Transverse colon (tissue), 3 donors: Measurements from ENCODE around the gene MAMSTR.

ENCODE experiments used
- POLR2A ChIP-seq: fragments of 450-650 bp; IDR thresholded peaks from one replicate; pipeline ENCODE4 v1.6.1; 2016; ENCODE audit warnings: antibody characterized with exemption, mild to moderate bottlenecking, moderate library complexity
- TF ChIP-seq, protein P1 (sequence below), 5 experiments: fragments of 200-600 bp in 3 of 5; fragments of 450-650 bp in 2 of 5; sonication (generic) in 3 of 5; IDR thresholded peaks; 1 replicate in 2 of 5; 2 replicates in 3 of 5; pipeline ENCODE4 v1.5.1; 2016 to 2017; ENCODE audit warnings: antibody characterized with exemption in 5 of 5, inconsistent platforms in 3 of 5, mild to moderate bottlenecking in 2 of 5, moderate library complexity in 1 of 5

DNA sequence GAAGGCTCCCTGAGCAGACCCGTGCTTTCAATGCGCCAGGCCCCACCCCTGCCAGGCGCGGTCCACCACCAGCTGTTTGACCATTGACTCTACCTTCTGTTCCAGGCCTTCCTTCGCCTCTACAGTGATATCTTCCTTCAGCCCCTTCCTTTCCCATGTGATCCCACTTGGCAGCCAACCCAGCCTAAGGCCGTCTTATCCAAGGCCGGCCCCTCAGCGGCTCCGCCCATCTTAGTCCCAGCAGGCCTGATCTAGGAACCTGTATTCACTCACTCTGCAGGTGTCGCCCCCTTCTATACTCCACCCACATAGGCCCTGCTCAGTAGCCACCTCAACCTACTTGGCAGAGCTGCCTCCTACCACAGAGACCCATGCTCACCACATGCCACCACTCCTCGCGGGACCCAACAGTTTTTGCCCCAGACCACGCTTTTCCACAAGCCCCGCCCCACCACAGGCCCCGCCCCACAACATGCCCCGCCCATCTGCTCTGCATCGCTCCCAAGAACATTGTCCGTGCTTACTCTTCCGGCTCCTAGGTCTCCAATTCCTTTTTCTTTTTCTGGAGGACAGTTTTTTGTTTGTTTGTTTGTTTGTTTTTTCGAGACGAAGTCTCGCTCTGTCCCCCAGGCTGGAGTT is 18.0 kb upstream of the MAMSTR start:
- TF ChIP-seq, protein P1, sequence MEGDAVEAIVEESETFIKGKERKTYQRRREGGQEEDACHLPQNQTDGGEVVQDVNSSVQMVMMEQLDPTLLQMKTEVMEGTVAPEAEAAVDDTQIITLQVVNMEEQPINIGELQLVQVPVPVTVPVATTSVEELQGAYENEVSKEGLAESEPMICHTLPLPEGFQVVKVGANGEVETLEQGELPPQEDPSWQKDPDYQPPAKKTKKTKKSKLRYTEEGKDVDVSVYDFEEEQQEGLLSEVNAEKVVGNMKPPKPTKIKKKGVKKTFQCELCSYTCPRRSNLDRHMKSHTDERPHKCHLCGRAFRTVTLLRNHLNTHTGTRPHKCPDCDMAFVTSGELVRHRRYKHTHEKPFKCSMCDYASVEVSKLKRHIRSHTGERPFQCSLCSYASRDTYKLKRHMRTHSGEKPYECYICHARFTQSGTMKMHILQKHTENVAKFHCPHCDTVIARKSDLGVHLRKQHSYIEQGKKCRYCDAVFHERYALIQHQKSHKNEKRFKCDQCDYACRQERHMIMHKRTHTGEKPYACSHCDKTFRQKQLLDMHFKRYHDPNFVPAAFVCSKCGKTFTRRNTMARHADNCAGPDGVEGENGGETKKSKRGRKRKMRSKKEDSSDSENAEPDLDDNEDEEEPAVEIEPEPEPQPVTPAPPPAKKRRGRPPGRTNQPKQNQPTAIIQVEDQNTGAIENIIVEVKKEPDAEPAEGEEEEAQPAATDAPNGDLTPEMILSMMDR (IDR thresholded peaks at IDR 0.05), result no peak
- TF ChIP-seq POLR2A, result no peak
